HG02571 (cell line): ENCODE results near the gene CD247.

Experiments used
- ATAC-seq: cut with Tn5 transposase; IDR thresholded peaks from one replicate; pipeline ENCODE4 v1.9.1; 2021; ENCODE audit warnings: mild to moderate bottlenecking, moderate library complexity; ENCODE audit not compliant: unreplicated experiment

Gene CD247

GRCh38 chr1:167512046-167512654 lies 6.2 kb downstream of the CD247 start:
- no peak for ATAC-seq

DNA sequence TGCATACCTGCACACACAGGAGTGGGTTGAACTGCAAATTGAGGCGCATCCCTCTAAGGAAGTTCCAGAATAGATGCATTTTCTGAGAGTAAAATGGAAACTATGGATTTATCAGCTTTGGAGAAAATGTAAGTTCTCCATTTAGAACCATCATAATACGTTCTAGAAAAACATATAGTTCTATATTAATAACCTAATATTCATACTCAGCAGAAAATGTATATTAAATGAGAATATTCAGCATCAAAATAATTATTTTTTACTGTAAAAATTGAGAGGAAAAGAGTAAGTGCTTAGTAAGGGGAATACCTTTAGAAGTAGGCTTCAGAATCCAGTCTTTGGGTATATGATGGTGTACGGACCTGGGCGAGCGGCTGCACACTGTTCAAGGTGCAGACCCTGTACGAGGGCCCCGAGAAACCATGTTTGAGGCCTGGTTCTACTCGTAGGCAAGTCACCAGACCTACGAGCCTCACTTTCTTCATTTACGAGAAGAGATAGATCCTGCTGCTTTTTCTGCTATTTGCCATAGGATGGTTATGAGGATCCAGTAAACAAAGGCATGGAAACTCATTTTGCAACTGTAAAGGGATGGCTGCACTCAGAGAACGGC lies 6.8 kb downstream of the CD247 start:
- no peak for ATAC-seq

GRCh38 chr1:167510881-167511280 lies 7.4 kb downstream of the CD247 start:
- no peak for ATAC-seq

GRCh38 chr1:167510244-167510643 lies 8.1 kb downstream of the CD247 start:
- no peak for ATAC-seq

GRCh38 chr1:167509587-167509986 lies 8.7 kb downstream of the CD247 start:
- no peak for ATAC-seq

GRCh38 chr1:167507719-167508118 lies 10.6 kb downstream of the CD247 start:
- ATAC-seq, result no peak

DNA sequence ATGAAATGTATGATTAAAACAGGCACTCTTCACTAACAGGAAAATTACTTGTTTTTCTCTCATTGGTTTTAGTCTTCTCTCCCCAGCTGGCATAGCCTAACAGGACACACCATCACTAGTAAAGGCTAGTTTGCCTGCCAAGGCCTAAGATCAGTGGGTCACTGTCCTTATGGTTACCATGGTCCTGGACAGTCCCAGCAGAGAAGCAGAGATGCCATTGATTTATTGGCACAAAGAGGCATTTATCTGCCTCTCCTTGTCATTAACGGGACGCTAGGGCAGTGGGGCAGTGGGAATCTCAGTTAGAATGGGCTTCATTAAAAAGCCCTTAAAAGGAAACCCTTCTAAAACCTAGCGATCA lies 13.9 kb downstream of the CD247 start:
- no peak for ATAC-seq

GRCh38 chr1:167503626-167504466 lies 14.5 kb downstream of the CD247 start:
- ATAC-seq, result no peak

DNA sequence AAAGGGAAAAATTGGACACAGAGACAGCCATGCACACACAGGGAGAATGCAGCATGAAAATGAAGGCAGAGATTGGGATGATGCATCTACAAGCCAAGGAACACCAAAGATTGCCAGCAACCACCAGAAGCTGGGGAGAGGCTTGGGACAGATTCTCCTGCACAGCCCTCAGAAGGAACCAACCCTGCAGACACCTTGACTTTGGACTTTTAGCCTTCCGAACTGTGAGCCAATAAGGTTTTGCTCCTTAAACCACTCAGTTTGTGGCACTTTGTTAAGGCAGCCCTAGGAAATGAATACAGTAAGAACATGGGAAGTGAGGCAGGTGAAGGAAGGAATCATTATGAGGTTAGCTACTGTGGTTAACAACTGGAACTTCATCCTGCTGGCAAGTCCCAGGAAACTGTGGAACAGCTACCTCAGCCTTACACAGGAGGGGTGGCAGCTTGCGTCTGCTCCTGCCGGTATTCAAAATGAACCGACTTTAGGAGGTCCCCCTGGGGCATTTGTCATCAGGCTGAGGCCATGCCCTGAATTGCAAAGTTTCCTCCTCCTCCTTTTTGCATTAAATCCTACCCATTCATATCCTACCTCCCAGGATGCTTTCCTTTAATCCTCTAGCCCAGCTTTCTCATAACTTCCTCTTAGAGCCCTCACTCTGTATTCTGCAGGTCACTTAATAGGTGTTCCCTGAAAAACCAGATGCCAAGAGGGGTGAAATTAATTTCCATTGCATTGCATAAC lies 15.4 kb downstream of the CD247 start:
- ATAC-seq, result no peak

- ATAC-seq, result no peak
These were observed 16.2 kb downstream of the CD247 start for GRCh38 chr1:167502192-167502551.

GRCh38 chr1:167501515-167502191 lies 16.7 kb downstream of the CD247 start:
- no peak for ATAC-seq

DNA sequence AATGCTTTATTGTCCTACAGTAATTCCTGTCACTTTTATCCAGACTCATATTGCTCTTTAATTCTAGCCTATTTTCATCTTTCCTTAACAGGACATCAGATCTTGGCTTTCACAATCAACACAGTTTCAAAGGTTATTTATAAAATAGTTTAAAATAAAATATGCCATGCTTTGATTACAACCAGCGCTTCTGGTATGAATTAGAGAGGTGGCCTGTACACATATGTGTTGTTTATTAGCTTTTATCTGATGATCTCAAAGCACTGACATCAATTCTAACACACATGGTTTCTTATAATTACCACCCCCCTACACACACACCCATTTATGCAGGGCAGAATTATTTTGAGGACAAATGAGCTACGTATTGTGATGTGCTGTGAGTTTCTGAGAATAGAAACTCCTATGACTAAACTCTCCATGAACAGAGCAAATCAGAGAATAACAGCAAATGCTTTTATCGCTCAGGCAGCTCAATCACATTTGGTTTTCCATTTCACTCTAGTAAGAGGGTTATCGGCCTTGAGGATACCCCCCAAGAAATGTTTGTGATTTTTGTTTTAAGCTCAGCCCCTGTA lies 18.0 kb downstream of the CD247 start:
- no peak for ATAC-seq

DNA sequence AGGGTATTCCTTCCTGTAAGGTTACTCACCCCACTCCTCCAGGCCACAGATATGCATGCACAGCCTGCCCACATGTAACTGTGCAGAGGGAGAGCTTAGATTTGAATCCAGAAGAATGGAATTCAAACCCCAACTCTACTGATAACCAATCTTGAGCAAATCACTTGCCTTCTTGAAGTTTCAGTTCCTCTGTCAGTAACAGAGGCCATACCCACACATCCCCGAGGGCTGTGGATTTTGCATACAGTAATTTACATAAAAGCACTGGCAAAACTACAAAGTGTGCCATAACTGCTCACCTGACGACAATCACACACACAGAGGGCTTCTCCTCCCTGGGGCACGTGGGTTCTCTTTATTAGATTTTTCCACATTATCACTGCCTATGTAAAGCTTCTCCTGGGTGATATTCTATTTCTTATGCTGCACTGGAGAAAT lies 18.6 kb downstream of the CD247 start:
- ATAC-seq, result peak; percentile 94

- ATAC-seq, result no peak
These were observed 19.2 kb downstream of the CD247 start for GRCh38 chr1:167499106-167499505.

GRCh38 chr1:167496797-167497619 lies 21.3 kb downstream of the CD247 start:
- ATAC-seq, result no peak

DNA sequence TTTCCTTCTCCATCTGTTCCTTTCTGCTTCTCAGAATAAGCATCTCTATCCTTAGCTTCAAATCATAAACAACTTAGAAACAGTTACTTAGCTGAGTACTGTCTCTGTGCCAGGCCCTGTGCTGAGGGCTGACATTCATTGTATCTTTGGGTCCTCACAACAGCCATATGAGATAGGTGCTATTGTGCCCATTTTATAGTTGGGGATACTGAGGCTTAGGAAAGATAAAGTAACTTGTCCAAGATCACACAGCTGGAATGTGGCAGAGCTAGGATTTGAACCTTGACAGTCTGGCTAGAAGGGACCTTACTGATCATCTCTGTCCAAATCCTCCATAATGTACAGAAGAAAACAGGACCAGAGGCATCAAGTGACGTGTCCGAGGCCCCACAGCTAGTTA lies 25.0 kb downstream of the CD247 start:
- no peak for ATAC-seq

DNA sequence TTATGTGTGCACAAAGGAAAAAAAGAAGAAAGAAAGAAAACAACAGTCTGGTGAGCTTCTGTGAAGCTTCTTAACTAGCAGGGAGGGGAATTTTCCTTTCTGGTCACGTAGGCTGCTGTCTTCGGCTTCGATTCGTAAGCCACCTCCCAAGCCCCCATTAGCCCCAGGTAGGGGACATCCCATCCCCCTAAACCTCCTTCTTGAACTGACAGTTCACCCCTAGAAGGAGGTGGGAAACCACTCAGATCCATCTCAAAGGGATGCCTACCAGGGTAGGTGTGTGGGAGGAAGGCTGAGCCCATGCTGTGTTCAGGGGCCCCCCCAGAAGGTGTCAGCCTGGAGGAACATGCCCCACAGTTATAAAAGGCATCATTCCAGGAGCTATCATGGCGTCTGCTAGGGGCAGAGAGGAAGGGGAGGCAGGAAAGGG lies 25.8 kb downstream of the CD247 start:
- ATAC-seq, result no peak

DNA sequence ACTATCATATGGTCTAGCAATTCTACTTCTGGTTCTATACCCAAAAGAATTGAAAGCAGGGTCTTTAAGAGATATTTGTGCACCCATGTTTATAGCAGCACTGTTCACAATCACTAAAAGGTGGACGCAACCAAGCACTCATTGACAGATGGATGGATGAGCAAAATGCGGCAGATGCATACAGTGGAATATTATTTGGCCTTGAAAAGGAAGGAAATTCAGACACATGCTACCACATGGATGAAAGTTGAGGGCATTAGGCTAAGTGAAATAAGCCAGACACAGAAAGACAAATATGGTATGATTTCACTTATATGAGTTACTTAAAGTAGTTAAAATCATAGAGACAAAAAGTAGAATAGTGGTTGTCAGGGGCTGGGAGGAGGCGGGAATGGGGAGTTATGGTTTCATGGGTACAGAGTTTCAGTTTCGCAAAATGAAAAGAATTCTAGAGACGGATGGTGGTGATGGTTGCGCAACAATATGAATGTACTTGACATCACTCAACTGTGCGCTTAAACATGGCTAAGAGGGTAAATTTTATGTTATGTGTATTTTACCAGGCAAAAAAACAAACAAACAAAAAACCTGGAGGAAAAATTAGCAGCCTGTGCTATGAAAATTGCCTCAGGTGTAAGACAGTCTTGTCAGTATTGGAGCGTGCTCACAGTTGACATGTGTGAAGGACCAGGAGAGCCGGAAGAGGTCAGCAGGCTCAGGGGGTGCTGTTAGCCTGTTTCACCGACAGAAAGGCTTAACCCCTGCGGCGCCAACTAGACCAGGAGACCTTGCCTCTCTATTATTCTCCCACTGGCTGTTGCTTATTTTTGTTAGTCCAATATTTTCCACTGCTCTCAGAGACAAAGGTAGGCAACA lies 26.5 kb downstream of the CD247 start:
- ATAC-seq, result no peak

DNA sequence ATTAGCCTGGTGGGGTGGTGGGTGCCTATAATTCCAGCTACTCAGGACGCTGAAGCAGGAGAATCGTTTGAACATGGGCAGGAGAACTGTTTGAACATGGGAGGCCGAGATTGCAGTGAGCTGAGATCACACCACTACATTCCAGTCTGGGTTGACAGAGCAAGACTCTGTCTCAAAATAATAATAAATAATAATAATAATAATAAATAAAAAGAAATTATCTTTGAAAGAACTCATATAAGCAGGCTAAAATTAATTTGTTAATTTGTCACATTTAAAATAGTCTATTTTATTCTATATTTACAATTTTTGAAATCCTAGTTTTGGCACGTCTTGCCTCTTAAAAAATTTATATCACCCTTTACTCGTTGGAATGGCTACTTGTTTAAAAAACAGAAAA lies 27.6 kb downstream of the CD247 start:
- ATAC-seq, result no peak
